ENCODE results near the gene NPEPL1.

The NPEPL1 gene

GRCh38 chr20:58657986-58658385, 34.6 kb upstream of the NPEPL1 start:
- DNase-seq: no peak

- DNase-seq: no peak
Measured at GRCh38 chr20:58658760-58659159, 33.8 kb upstream of the NPEPL1 start.

GRCh38 chr20:58659841-58660240, 32.8 kb upstream of the NPEPL1 start:
- no peak for DNase-seq

GRCh38 chr20:58660855-58661597, 31.6 kb upstream of the NPEPL1 start:
- no peak for DNase-seq

GRCh38 chr20:58661598-58662473, 30.8 kb upstream of the NPEPL1 start:
- no peak for DNase-seq

- DNase-seq: no peak
Measured at GRCh38 chr20:58664331-58664730, 28.3 kb upstream of the NPEPL1 start.

GRCh38 chr20:58664883-58665282, 27.7 kb upstream of the NPEPL1 start:
- no peak for DNase-seq

- DNase-seq: no peak
Measured at GRCh38 chr20:58665606-58666005, 27.0 kb upstream of the NPEPL1 start.

GRCh38 chr20:58666702-58667101, 25.9 kb upstream of the NPEPL1 start:
- no peak for DNase-seq

- DNase-seq: no peak
Measured at GRCh38 chr20:58667975-58668374, 24.6 kb upstream of the NPEPL1 start.

GRCh38 chr20:58668901-58669286, 23.7 kb upstream of the NPEPL1 start:
- DNase-seq: no peak

GRCh38 chr20:58669287-58670006, 23.2 kb upstream of the NPEPL1 start:
- no peak for DNase-seq

- peak; percentile 18 for DNase-seq
Measured at GRCh38 chr20:58670102-58670501, 22.5 kb upstream of the NPEPL1 start.

GRCh38 chr20:58670659-58671058, 21.9 kb upstream of the NPEPL1 start:
- DNase-seq: no peak

- DNase-seq: no peak
Measured at GRCh38 chr20:58673119-58673518, 19.5 kb upstream of the NPEPL1 start.

- DNase-seq: no peak
Measured at GRCh38 chr20:58675146-58675584, 17.4 kb upstream of the NPEPL1 start.

- no peak for DNase-seq
Measured at GRCh38 chr20:58675641-58676040, 17.0 kb upstream of the NPEPL1 start.

GRCh38 chr20:58676161-58676560, 16.4 kb upstream of the NPEPL1 start:
- DNase-seq: no peak

GRCh38 chr20:58677079-58677604, 15.5 kb upstream of the NPEPL1 start:
- no peak for DNase-seq

GRCh38 chr20:58677808-58678207, 14.8 kb upstream of the NPEPL1 start:
- no peak for DNase-seq

GRCh38 chr20:58678806-58679205, 13.8 kb upstream of the NPEPL1 start:
- DNase-seq: no peak

GRCh38 chr20:58682656-58683531, 9.7 kb upstream of the NPEPL1 start:
- peak; percentile 48 for DNase-seq

Data from fibroblast of skin of right biceps (primary cell).